H1 (cell line): ENCODE results near the gene CERS3. TPM values are rescaled to one million over a fixed set of nuclear protein-coding genes. Genes with fewer than 3 reads are reported as not detected.

Experiments
- HDAC6 ChIP-seq: IDR thresholded peaks from one replicate; pipeline ENCODE4 v1.7.1; 2012; ENCODE audit warnings: low read depth, mild to moderate bottlenecking, inconsistent platforms, low read length, moderate library complexity
- SIN3A ChIP-seq, 2 experiments: IDR thresholded peaks in 1 of 2; conservative IDR thresholded peaks in 1 of 2; 2 replicates each; pipeline ENCODE4 v1.6.1; 2011 to 2012; ENCODE audit warnings: low read length in 2 of 2, improper control_type of control experiment in 1 of 2, low read depth in 1 of 2, mild to moderate bottlenecking in 1 of 2
- polyA plus RNA-seq, 7 experiments: library from polyadenylated mRNA; depleted of rRNA in 3 of 7; stranded (reverse) in 5 of 7; unstranded in 2 of 7; fragments of >200 nt in 5 of 7; fragments of 200-250 nt in 2 of 7; gene quantifications; 1 replicate in 5 of 7; 2 replicates in 1 of 7; 4 replicates in 1 of 7; pipeline versions ENCODE4 v1.2.1 to v1.2.3, GENCODE V29; 2011 to 2013; ENCODE audit warnings: missing spikeins in 2 of 7, mixed read lengths in 2 of 7
- total RNA-seq: library from RNA; stranded (reverse); fragmentation: NEBNext Ultra II Directional; extraction: Animal tissue kit (Norgen Biotek cat#: 25700); gene quantifications from 2 replicates; pipeline ENCODE4 v1.2.1, GENCODE V29; 2021

CERS3 gene
- total and polyA plus RNA-seq, 2 of the 8 experiments (the other 6 are each of a cell fraction or from before 2014, with no cell fraction given) = 0.62 TPM; not detected in 1

DNA sequence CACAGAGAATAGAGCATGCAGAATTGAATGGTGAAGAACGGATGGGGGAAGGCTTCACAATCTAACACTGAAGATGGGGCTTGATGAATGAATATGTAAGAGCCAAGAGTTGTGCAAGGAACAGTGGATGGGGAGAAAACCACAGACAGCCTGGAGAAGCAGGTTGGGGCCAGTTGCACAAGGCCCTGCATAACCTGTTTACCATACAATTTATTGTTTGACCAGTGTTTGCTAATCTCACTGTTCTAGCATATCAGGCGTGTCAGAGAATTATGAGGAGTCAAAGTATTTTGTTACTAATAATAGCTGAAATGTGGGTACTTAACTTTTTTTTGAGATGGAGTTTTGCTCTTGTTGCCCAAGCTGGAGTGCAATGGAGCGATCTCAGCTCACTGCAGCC, 36.8 kb upstream of the CERS3 start (continued):
- TF ChIP-seq SIN3A (conservative IDR thresholded peaks at IDR 0.05 in 1 of 2, IDR thresholded peaks at IDR 0.05 in 1 of 2; ENCODE audit: low read depth in 1 of 2, low read length in 2 of 2) = no peak
- TF ChIP-seq HDAC6 = no peak
